Dedifferentiated amniotic fluid mesenchymal stem cell (primary cell): Measurements from ENCODE around the gene MCM10.
"Not testable (repeated sequence)": the region's sequence is repeated elsewhere in the genome, so short reads cannot be mapped to it uniquely, and the experiment has no call there.

Experiments used
- DNase-seq: peaks from one replicate; pipeline ENCODE4 v3.0.0-alpha.2; 2016; ENCODE audit errors: extremely low spot score

Gene MCM10

DNA sequence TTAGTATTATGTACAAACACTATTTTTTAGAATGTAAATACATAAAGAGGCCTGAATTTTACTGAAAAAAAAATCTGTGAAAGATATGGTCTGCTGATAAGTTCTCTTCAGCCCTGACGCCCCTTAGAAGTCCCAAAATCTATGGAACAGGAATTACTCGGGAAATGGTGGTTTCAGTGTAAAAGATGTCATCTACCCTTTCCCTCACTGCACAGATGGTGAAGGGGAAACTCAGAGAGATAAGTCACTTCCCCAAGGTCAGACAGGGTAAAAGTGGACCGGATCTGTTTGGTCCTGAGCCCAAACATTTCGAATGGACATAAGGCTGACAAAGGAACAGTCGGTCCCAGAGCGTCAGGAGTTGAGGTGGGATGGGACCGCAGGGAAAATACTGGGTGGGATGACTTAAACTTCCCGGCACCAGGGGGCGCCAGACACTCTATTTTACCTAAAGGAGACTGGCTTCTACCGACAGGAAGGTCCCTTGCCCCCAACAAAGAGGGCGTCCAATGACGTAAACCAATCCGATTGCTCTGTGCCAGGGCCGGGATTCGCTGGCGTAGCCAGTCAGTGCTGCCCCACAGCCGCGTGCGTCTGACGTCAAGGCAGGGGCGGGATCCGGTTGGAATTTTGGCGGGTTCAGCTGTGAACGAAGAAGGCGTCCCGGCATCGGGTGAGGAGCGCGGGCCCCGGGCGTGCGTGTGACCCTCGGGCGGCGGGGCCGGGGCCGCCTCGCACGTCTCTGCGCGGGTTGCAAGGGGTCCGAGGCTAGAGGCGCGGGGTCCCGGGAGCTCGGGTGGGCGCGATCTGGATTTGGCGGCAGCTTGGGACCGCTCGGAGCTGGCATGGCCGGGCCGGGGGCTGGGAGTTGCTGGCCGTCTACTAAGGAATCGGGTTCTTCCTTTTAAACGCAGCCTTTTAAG, at the start of gene MCM10:
Gene MCM10 (plus strand): TSS at position 625 of the 923 bp plus-strand sequence. CDS start 2,645 bp downstream, outside the sequence.
- peak; percentile 99 for DNase-seq

DNA sequence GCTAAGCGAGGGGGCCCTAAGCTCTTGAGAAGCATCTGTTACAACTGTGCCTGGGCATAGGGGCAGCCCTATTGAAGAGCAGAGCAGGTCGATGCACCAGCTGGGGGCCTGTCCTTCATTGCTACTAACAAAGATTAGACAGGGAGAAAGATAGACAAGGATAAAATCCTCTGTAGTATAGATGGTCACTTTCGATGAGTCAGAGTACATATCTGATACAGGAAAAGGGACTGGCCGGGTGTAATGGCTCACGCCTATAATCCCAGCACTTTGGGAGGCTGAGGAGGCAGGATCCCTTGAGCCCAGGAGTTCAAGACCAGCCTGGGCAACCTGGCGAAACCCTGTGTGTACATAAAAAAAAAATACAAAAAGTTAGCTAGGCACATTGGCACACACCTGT, 47.8 kb upstream of the MCM10 start:
- DNase-seq: no peak

DNA sequence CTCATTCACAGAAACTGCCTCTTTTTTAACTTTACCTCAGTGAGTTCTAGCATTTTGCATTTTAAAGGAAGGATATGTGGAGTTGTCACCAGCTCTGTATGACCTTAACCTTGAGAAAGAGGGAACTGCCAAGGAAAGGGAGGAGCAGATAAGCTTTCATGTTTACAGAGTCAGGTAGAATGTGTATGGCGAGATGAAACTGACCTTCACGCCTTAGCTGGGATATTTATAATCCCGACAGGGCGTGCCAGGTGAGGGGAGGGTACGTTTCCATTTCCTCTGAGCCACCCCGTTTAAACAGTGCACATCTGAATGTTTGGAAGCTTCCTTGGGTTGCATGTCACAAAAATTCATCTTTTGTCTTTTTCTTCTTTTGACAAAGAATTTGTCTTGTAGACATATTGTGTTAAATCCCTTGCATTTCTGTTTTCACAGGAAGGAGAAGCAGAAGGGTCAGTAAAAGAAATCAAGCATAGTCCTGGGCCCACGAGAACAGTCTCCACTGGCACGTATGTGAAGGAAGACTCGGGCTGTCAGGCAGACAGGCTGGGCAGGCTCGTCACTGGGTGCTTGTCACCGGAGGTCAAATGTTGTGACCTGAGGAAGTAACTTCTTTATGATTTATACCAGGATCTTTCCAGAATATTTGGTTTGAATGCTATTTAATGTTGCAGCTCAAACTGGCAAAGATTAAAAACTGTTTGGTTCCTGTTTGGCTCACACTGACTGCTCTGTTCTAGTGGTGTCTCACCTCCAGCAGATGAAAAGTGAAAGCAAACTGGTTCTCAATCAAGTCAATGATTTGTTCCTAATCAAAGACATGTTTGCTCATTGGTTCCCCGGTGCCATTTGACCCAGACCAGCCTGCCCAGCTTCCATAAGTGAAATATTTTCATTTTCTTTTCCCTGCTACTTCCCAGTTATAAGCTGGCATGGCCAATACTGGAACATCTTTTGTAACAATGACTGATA, 45.2 kb upstream of the MCM10 start:
- no peak for DNase-seq

DNA sequence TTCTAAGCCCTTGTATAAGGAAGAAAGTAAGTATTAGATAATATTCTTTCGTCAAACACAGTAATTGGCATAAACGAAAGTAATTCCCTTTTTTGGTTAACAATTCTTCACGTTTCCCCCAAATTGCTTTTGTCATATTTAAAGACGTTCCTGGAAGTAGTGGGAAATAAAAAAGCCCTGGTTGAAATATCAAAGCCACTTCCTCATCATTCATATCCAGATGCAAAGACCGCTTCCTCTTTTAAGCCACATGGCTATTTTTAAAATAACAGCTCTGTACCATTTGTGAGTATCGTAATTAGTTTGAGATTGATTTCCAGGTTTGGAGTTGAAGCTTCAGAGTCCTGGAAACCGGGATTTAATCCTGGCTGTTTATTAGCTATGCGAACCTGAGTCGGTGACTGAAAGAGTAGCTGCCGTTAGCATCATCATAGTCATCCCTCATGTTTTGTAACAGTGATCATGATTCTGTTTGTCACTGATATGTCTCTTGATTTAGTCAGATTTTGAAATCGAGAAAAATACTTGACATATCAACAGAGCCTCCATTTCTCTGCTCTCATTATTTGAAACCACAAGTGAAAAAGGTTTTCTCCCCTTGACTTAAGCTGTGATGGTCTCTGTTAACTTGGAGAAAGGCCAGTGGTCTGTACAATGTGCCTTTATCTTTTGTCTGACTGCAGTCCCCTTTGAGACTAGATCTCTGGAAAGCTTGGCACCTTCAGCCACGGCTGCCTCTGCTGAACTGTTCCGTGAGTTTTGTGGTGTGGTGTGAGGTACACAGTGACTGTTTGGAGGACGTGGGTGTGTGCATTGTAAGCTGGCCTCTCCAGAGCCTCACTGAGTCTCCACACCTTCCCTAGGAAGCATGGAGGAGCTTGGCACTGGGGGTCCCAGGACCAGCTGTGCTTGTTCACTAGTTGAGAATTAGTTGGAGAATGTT, 43.2 kb upstream of the MCM10 start:
- DNase-seq: no peak

DNA sequence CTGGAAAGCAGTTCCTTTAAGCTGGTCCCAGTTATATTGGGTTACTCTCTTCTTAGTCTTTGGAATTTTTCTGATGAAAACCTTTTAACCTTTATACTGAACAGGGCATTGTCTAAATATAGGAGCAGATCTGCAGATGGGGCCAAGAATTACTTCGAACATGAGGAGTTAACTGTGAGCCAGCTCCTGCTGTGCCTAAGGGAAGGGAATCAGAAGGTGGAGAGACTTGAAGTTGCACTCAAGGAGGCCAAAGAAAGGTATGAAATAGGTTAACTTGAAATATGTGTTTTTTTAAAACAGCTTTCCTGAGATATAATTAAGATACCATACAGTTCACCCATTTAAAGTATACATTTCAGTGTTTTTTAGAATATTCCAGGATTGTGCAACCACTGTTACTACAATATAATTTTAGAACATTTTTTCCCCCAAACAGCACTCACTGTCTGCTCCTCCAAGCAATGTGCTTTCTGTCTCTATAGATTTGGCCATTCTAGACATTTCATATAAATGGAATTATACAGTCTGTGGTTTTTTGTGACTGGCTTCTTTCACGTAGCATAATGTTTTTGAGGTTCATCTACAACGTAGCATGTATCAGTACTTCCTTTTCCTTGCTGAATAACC, 42.5 kb upstream of the MCM10 start:
- DNase-seq: no peak

DNA sequence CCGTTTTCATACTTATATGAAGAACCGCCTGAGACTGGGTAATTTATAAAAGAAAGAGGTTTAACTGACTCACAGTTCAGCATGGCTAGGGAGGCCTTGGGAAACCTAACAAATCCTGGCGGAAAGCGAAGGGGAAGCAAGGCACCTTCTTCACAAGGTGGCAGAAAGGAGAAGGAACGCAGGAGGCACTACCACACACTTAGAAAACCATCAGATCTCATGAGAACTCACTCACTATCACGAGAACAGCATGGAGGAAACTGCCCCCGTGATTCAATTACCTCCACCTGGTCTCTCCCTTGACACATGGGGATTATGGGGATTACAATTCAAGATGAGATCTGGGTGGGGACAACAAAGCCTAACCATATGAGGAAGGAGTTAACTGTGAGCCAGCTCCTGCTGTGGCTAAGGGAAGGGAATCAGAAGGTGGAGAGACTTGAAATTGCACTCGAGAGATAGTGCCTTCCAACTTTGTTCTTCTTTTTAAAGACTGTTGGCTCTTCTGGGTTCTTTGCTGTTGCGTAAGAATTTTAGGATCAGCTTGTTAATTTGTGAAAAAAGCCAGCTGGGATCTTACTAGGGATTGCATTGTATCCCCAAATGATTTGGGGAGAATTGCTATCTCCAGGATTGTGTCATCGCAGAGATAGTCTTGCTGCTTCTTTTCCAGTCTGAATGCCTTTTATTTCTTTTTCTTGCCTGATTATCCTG, 40.4 kb upstream of the MCM10 start:
- DNase-seq: no peak

DNA sequence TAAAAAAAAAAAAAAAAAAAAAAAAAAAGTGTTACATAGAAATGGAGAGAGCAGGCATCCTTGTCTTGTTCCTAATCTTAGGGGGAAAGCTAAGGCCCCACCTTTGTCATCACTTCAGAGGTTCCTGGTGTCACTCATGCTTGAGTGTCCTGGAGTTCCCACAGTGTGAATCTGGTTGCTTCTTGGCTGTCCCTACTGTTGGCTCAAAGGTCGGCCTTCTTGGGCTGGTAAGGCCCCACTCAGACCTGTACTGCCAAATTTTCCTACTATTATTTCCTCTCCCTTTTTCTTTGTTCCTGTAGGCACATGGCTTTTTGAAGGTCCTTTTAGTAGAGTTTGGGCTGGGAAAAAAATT, 39.9 kb upstream of the MCM10 start:
- DNase-seq: no peak

DNA sequence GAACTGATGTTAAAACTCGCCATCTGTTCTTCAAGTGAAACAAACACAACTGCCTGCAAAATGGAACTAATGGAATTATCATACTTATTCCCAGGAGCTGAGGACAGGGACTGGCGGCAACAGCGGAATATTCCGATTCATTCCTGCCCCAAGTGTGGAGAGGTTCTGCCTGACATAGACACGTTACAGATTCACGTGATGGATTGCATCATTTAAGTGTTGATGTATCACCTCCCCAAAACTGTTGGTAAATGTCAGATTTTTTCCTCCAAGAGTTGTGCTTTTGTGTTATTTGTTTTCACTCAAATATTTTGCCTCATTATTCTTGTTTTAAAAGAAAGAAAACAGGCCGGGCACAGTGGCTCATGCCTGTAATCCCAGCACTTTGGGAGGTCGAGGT, 24.7 kb upstream of the MCM10 start:
- DNase-seq: no peak

DNA sequence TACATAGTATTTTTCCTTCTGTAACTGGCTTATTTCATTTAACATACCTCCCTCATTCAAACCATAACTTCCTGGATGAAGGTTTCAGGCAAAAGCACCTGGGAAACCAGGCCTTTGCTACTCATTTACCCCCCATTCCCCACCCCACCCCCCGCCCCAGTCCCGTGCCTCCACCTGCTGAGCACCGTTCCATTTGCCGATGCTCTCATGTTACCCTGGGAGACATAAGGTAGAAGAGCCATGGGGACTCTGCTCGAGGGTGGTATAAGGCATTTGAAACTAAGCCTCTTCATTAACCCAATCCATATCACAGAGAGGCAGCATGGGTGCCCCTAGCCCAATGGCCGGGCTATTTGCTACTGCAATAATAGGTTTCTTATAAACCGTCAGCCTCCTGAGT, 22.2 kb upstream of the MCM10 start:
- no peak for DNase-seq

DNA sequence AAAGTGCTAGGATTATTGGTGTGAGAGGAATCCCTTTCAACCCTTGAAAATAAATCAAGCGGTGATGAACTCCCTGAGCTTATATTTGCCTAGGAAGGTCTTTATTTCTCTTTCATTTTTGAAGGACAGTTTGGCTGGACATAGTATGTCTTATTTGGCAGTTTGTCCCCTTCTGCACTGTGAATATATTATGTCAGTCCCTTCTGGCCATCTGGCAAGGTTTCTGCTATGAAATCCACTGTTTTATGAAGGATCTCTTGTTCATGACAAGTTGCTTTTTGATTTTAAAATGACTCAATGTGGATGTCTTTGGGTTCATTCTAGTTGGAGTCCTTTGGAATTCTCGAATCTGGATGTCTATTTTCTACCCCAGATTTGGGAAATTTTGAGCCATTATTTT, 21.7 kb upstream of the MCM10 start:
- no peak for DNase-seq

DNA sequence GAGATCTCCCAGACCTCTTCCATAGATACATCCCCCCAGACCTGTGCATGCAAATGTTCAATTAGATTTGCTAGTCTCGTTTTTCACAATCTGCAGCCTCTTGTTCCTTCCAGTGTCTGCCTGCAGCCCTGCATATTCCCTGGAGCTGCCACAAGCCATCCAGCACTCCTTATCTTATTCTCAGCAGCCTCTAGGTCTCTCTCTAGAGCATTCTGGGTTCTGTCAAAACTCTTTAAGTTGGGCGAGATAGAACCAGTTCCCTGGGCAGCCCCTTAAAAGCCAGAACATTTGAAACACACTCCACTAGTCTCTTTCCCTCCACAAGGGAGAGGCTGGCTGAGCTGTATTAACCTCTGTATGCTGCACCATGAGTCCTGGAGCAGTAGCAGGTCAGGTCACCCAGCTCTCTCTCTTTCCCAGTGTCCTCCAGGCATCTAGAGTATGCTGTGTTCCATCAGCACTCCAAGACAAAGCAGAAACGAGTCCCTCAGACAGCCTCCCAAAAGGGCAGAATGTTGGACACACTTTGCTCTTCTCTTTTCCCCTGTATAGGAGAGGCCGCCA, 20.6 kb upstream of the MCM10 start:
- no peak for DNase-seq

DNA sequence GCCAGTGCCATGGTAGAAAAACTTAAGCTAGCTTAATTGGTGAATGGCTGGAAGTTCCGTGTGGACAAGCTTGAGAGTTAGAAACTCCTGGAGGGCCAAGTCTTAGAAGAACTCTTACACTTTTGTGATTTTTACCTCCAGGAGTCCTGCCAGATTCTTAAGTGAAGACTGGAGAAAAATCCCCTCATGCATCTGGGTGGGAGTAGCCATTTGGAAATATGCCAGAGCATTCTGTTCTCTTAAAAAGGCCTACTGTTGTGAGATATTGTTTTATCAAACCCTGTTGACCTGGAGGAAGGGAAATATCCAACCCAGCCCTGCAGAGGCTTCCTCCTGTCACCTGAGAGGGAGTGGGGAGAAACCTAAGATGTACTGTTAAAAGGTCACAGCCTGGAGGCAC, 17.6 kb upstream of the MCM10 start:
- no peak for DNase-seq

DNA sequence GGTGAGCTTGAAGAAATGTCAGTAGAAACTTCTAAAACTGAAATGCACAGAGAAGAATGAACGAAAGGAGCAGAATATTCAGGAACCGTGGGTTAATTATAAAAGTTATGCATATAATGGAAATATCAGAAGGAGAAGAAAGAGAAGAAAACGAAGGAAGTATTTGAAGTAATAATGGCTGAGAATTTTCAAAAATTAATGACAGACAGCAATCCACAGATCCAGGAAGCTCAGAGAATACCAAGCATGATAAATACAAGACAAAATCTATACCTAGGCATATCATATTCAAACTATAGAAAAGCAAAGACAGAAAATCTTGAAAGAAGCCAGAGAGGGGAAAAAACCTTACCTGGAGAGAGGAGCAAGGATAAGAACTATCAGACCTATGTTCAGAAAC, 16.5 kb upstream of the MCM10 start:
- DNase-seq: no peak

DNA sequence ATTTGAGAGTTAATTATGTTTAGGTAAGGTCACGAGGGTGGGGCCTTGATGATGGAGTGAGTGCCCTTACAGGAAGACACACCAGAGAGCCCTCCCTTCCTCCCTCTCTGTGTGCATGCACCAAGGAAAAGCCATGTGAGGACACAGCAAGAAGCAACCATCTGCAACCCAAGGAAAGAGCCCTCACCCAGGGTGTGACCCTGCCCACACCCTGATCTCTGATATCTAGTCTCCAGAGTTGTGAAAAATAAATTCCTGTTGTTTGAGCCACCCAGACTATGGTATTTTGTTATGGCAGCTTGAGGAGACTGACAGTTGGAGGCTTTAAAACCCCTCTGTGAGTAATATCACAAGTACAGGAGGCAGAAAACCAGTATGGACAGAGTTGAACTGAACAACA, 15.0 kb upstream of the MCM10 start:
- DNase-seq: no peak

DNA sequence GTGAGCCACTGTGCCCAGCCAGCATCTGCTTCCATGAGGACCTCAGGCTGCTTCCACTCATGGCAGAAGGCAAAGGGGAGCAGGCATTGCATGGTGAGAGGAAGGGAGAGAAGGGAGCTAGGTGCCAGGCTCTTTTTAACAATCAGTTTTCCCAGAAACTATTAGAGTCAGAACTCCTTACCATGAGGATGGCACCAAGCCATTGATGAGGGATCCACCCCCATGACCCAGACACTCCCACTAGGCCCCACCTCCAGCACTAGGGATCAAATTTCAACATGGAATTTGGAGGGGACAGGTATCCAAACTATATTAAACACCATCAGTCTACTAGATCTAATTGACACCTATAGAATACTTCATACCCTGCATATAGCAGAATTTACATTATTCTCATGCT, 14.2 kb upstream of the MCM10 start:
- no peak for DNase-seq

DNA sequence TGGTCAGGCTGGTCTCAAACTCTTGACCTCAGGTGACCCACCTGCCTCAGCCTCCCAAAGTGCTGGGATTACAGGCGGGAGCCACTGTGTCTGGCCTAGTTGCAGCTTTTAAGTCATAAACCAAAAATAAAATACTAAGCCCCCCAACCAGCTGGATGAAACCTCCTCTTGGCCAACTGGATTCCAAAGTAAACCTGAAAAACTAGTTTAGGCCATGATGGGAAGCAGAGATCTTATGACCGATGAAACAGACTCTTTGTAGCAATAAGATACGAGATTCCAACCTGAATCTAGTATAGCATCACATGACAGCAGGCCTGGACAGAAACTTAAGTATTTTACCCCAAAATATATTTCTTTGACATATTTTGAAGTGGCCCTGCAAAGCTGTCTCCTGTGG, 9.1 kb upstream of the MCM10 start:
- DNase-seq: no peak

DNA sequence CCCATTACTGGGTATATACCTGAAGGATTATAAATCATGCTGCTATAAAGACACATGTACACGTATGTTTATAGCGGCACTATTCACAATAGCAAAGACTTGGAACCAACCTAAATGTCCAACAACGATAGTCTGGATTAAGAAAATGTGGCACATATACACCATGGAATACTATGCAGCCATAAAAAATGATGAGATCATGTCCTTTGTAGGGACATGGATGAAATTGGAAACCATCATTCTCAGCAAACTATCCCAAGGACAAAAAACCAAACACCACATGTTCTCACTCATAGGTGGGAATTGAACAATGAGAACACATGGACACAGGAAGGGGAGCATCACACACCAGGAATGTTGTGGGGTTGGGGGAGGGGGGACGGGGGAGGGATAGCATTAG, 5.5 kb upstream of the MCM10 start:
- not testable (repeated sequence) for DNase-seq

DNA sequence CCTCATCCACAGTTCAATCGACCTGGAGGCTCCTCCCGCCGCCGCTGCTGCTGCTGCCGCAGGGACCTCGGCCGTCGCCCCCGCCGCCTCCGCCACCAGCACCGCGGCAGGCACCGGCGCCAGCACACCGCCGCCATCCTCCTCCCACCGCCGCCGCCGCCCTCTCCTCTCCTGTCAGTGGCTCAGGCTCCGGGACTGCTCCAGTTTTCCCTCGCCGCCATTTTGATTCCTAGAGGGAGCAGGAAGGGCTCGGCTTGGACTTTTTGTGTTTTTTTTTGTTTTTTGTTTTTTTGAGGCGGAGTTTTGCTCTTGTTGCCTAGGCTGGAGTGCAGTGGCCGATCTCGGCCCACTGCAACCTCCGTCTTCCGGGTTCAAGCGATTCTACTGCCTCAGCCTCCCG, 3.0 kb upstream of the MCM10 start:
- no peak for DNase-seq

DNA sequence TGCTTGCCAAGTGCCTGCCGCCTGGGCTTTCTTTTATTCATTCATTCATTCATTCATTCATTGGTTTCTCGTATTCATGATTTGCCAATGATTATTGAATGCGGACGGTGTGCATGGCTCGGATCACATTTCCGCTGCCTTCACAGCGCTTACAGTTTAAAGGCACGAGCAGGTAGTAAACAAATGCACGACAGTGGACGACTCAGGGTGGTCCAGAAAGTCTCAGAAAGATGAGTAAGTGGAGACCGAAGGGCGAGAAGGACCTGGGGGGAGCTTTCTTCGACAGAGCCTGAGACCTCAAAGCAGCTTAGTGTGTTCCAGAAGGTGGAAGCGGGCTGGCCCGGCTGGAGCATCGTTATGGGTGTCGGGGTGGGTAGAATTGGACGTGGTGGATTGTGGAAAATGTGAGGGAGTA, 506 bp downstream of the MCM10 start:
- DNase-seq: no peak

DNA sequence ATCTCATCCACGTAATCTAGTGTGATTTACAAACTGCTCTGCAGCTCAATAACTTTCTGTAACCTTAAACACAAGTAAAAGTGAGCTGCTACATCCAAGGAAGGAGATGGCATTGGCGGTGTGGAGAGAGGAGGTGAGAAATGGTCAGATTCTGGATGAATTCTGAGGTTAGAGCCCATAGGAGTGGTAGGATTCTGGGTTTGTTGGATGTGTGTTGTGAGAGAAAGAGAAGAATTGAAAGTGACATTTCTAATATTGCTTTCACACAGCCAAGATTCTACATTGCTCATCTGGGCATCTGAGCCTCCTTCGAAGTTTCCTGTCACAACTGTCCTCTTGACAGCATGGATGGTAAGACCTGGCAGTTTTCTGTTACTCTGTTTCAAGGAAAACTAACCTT, 2.5 kb downstream of the MCM10 start:
- no peak for DNase-seq
